Measurements from ENCODE around the gene BANF2. TPM values are rescaled to one million over a fixed set of nuclear protein-coding genes. Genes with fewer than 3 reads are reported as not detected.

The BANF2 gene
- total and polyA plus RNA-seq, 9 donors: not detected

- no peak for DNase-seq
- Histone ChIP-seq H3K9me3 (no peaks in the 10 kb centered on the region), H3K4me1 (ENCODE audit: insufficient read depth) (peaks cover 2% of the 10 kb centered on the region), H3K36me3 (no peaks in the 10 kb centered on the region), H3K4me3 (no peak overlapping the region), H3K27ac (no peak overlapping the region), H3K27me3 (no peaks in the 10 kb centered on the region)
- WGBS, 3 donors: 94 to 97% (median 97%) methylated on average over 4 of the region's 4 CpGs
- TF ChIP-seq, protein P1, sequence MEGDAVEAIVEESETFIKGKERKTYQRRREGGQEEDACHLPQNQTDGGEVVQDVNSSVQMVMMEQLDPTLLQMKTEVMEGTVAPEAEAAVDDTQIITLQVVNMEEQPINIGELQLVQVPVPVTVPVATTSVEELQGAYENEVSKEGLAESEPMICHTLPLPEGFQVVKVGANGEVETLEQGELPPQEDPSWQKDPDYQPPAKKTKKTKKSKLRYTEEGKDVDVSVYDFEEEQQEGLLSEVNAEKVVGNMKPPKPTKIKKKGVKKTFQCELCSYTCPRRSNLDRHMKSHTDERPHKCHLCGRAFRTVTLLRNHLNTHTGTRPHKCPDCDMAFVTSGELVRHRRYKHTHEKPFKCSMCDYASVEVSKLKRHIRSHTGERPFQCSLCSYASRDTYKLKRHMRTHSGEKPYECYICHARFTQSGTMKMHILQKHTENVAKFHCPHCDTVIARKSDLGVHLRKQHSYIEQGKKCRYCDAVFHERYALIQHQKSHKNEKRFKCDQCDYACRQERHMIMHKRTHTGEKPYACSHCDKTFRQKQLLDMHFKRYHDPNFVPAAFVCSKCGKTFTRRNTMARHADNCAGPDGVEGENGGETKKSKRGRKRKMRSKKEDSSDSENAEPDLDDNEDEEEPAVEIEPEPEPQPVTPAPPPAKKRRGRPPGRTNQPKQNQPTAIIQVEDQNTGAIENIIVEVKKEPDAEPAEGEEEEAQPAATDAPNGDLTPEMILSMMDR (IDR thresholded peaks at IDR 0.05): no peak
- TF ChIP-seq POLR2A (IDR thresholded peaks at IDR 0.05) (no peak), EP300 (IDR thresholded peaks at IDR 0.05) (no peak)
- intact Hi-C loops (cut with DNase I): no loop called here
These were observed 36.3 kb downstream of the BANF2 start for GRCh38 chr20:17735959-17736621.

DNA sequence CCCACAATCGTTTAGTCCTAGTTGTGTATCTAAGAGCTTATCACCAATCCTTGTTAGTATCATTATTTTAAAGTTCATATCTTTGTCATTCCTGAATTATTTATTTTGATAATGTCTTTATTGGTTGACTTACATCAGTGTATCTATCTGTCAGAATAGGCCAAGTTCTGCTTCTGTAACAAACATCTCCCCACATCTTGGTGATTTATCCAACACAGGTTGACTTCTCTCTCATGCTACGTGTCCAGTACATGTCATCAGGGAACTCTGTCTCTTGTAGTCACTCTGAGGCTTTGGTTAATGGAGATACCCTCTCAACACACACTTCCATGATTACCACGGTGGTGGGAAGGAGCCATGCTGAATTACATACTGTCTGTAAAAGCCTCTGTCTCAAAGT, 38.4 kb downstream of the BANF2 start:
- H3K9me3 ChIP-seq: no peaks in the 10 kb centered on the region
- no peak for DNase-seq
- no peak overlapping the region for H3K4me3 ChIP-seq
- H3K36me3 ChIP-seq: no peaks in the 10 kb centered on the region
- peaks cover 2% of the 10 kb centered on the region for H3K4me1 ChIP-seq (ENCODE audit: insufficient read depth)
- H3K27me3 ChIP-seq: no peaks in the 10 kb centered on the region
- intact Hi-C loops (cut with DNase I): no loop called here
- WGBS, 3 donors: 61 to 63% (median 63%) methylated on average over 3 of the region's 3 CpGs
- no peak for TF ChIP-seq EP300 (IDR thresholded peaks at IDR 0.05)
- TF ChIP-seq, protein P1 (IDR thresholded peaks at IDR 0.05): no peak
- H3K27ac ChIP-seq: no peak overlapping the region

- WGBS, 3 donors: 90 to 95% (median 95%) methylated on average over 5 of the region's 5 CpGs
- TF ChIP-seq, protein P1 (IDR thresholded peaks at IDR 0.05): no peak
- TF ChIP-seq POLR2A (IDR thresholded peaks at IDR 0.05) (no peak), EP300 (IDR thresholded peaks at IDR 0.05) (no peak)
- DNase-seq: no peak
- H3K9me3 ChIP-seq: no peaks in the 10 kb centered on the region
- H3K4me1 ChIP-seq (ENCODE audit: insufficient read depth): no peaks in the 10 kb centered on the region
- intact Hi-C loops (cut with DNase I): no loop called here
- no peaks in the 10 kb centered on the region for H3K36me3 ChIP-seq
- H3K27me3 ChIP-seq: no peaks in the 10 kb centered on the region
- no peak overlapping the region for H3K4me3 ChIP-seq
- H3K27ac ChIP-seq: no peak overlapping the region
These were observed 41.5 kb downstream of the BANF2 start for GRCh38 chr20:17741220-17741619.

GRCh38 chr20:17742731-17743130, 43.0 kb downstream of the BANF2 start:
- DNase-seq: no peak
- TF ChIP-seq, protein P1 (IDR thresholded peaks at IDR 0.05): no peak
- no peak for TF ChIP-seq EP300 (IDR thresholded peaks at IDR 0.05)
- TF ChIP-seq POLR2A (IDR thresholded peaks at IDR 0.05): no peak
- Histone ChIP-seq H3K4me3 (no peak overlapping the region), H3K36me3 (no peaks in the 10 kb centered on the region), H3K9me3 (no peaks in the 10 kb centered on the region), H3K4me1 (ENCODE audit: insufficient read depth) (no peaks in the 10 kb centered on the region), H3K27ac (no peak overlapping the region), H3K27me3 (no peaks in the 10 kb centered on the region)
- 66 to 71% (median 70%) methylated on average over 4 of the region's 4 CpGs for WGBS, 3 donors
- intact Hi-C loops (cut with DNase I): no loop called here

All from ovary (tissue), 9 donors.